HCT116 (cell line): ENCODE measurements around the gene RANBP10. TPM values are rescaled to one million over a fixed set of nuclear protein-coding genes. Genes with fewer than 3 reads are reported as not detected.

Experiments
- ATAC-seq: fragments of 200-7000 bp; cut with Tn5 transposase; 2 replicates; pipeline ENCODE4 v1.9.1; 2020; ENCODE audit warnings: mild to moderate bottlenecking, moderate library complexity
- BruUV-seq: library from RNA; stranded (reverse); fragments of 400-500 nt; replicated peaks from 2 replicates; lab custom pipeline; 2021; lab: Mats Ljungman, UMichigan
- CTCF ChIA-PET: fragments of 300-600 bp; sonication (Branson Sonifier 250); formaldehyde crosslinking; loops from one replicate; lab custom pipeline; 2021; ENCODE audit warnings: antibody characterized with exemption; lab: Charles Lee
- POLR2A ChIA-PET: fragments of 300-600, 350-600 bp; sonication (Branson Sonifier 250); formaldehyde crosslinking; loops from one replicate; lab custom pipeline; 2021; ENCODE audit warnings: antibody characterized with exemption; lab: Charles Lee
- RAD21 ChIA-PET, 2 experiments: fragments of 300-600 bp; sonication (Branson Sonifier 250); formaldehyde crosslinking; loops; one replicate each; lab custom pipeline; 2023; ENCODE audit warnings: low total read pairs in 2 of 2; ENCODE audit not compliant: uncharacterized antibody in 2 of 2, unreplicated experiment in 2 of 2, low non-redundant PET in 1 of 2; lab: Charles Lee
- DNase-seq: peaks from one replicate; pipeline ENCODE4 v3.0.0-alpha.2; 2010; ENCODE audit warnings: low read depth, low spot score
- H2AFZ ChIP-seq: fragments of 200-600 bp; shearing (Covaris generic), sonication (generic); 2 replicates; pipeline ENCODE4 v1.6.1; 2017; ENCODE audit warnings: low read depth, mixed run types, mixed read lengths, antibody characterized with exemption, low read length; ENCODE audit not compliant: poor library complexity, severe bottlenecking
- H3K27ac ChIP-seq: 2 replicates; pipeline ENCODE4 v1.5.1; 2012; ENCODE audit warnings: low read depth, low read length
- H3K27me3 ChIP-seq: fragments of 200-600 bp; sonication (generic); 2 replicates; pipeline ENCODE4 v1.6.1; 2016; ENCODE audit warnings: mixed run types, low read length, mixed read lengths; ENCODE audit not compliant: insufficient read depth
- H3K36me3 ChIP-seq, 2 experiments: fragments of 200-500 bp in 1 of 2; fragments of 200-600 bp in 1 of 2; sonication (Bioruptor generic) in 1 of 2; sonication (generic) in 1 of 2; 2 replicates each; pipeline versions ENCODE4 v1.5.1 to v1.6.1; 2014 to 2016; ENCODE audit warnings: low read length in 2 of 2, inconsistent platforms in 1 of 2, mixed read lengths in 1 of 2, mixed run types in 1 of 2; ENCODE audit not compliant: insufficient read depth in 2 of 2, control insufficient read depth in 1 of 2
- H3K4me1 ChIP-seq, 2 experiments: fragments of 200-600 bp in 1 of 2; sonication (generic) in 1 of 2; 2 replicates each; pipeline versions ENCODE4 v1.5.1 to v1.6.1; 2012 to 2017; ENCODE audit warnings: low read length in 2 of 2, inconsistent platforms in 1 of 2, mild to moderate bottlenecking in 1 of 2, mixed read lengths in 1 of 2, mixed run types in 1 of 2, moderate library complexity in 1 of 2; ENCODE audit not compliant: insufficient read depth in 2 of 2, control insufficient read depth in 1 of 2
- H3K4me2 ChIP-seq: fragments of 200-600 bp; sonication (generic); 2 replicates; pipeline ENCODE4 v1.6.1; 2017; ENCODE audit warnings: mixed run types, low read length, mixed read lengths
- H3K4me3 ChIP-seq, 2 experiments: fragments of 200-600 bp in 1 of 2; sonication (generic) in 1 of 2; replicated peaks in 1 of 2; 2 replicates each; pipeline ENCODE4 v1.5.1; 2011 to 2016; ENCODE audit warnings: low read length in 2 of 2, control low read depth in 1 of 2, low read depth in 1 of 2, mild to moderate bottlenecking in 1 of 2, mixed read lengths in 1 of 2, mixed run types in 1 of 2
- H3K79me2 ChIP-seq: fragments of 200-600 bp; sonication (generic); 2 replicates; pipeline ENCODE4 v1.6.1; 2017; ENCODE audit warnings: mild to moderate bottlenecking, mixed run types, low read length, moderate library complexity, mixed read lengths; ENCODE audit not compliant: insufficient read depth
- H3K9ac ChIP-seq: fragments of 200-600 bp; sonication (generic); 2 replicates; pipeline ENCODE4 v1.6.1; 2016; ENCODE audit warnings: low read length, mixed read lengths
- H3K9me2 ChIP-seq: fragments of 200-600 bp; sonication (generic), shearing (Covaris generic); 2 replicates; pipeline ENCODE4 v1.6.1; 2017; ENCODE audit warnings: mixed run types, mild to moderate bottlenecking, moderate library complexity; ENCODE audit not compliant: insufficient read depth
- H3K9me3 ChIP-seq, 2 experiments: fragments of 200-500 bp in 1 of 2; fragments of 200-600 bp in 1 of 2; sonication (Bioruptor generic) in 1 of 2; sonication (generic) in 1 of 2; 2 replicates each; pipeline ENCODE4 v1.6.1; 2014 to 2017; ENCODE audit warnings: low read length in 2 of 2, mixed read lengths in 2 of 2, inconsistent platforms in 1 of 2, low read depth in 1 of 2, mild to moderate bottlenecking in 1 of 2, mixed run types in 1 of 2, moderate library complexity in 1 of 2; ENCODE audit not compliant: control insufficient read depth in 1 of 2, insufficient read depth in 1 of 2
- H4K20me1 ChIP-seq: fragments of 200-600 bp; sonication (generic), shearing (Covaris generic); 2 replicates; pipeline ENCODE4 v1.6.1; 2017; ENCODE audit warnings: mixed run types, mild to moderate bottlenecking, moderate library complexity; ENCODE audit not compliant: insufficient read depth
- CBX3 ChIP-seq: IDR thresholded peaks from 2 replicates; pipeline ENCODE4 v1.6.1; 2012; ENCODE audit warnings: low read depth
- CEBPB ChIP-seq: IDR thresholded peaks from 2 replicates; pipeline ENCODE4 v1.6.1; 2012; ENCODE audit warnings: low read depth
- EZH2 ChIP-seq: fragments of 200-600 bp; sonication (generic); IDR thresholded peaks from 2 replicates; pipeline ENCODE4 v1.6.1; 2017; ENCODE audit warnings: antibody characterized with exemption, mixed run types
- EZH2phosphoT487 ChIP-seq: fragments of 200-600 bp; IDR thresholded peaks from 2 replicates; pipeline ENCODE4 v1.6.1; 2018; ENCODE audit warnings: antibody characterized with exemption, borderline replicate concordance
- FOSL1 ChIP-seq: IDR thresholded peaks from 2 replicates; pipeline ENCODE4 v1.6.1; 2012; ENCODE audit warnings: low read depth
- SRF ChIP-seq: IDR thresholded peaks from 2 replicates; pipeline ENCODE4 v1.6.1; 2012; ENCODE audit warnings: low read depth
- YY1 ChIP-seq: IDR thresholded peaks from 2 replicates; pipeline ENCODE4 v1.6.1; 2011; ENCODE audit warnings: low read length, low read depth, moderate library complexity, mild to moderate bottlenecking; ENCODE audit not compliant: insufficient replicate concordance; ENCODE audit errors: extremely low read depth
- ZFX ChIP-seq: fragments of 450-650 bp; IDR thresholded peaks from 2 replicates; pipeline ENCODE4 v1.6.1; 2017
- ZNF274 ChIP-seq: fragments of 200-500 bp; sonication (Bioruptor generic); IDR thresholded peaks from 2 replicates; pipeline ENCODE4 v1.6.1; 2014; ENCODE audit warnings: mild to moderate bottlenecking, low read depth, low read length, inconsistent platforms
- intact Hi-C: fragments of 100-400 bp; cut with micrococcal nuclease; formaldehyde crosslinking; loops from 2 replicates; pipeline ENCODE4 v1.10.0; 2022
- total RNA-seq: library from RNA; stranded (reverse); gene quantifications from one replicate; pipeline ENCODE4 v1.2.1, GENCODE V29; 2021; ENCODE audit not compliant: unreplicated experiment
- TF ChIP-seq, protein P1 (sequence below): IDR thresholded peaks from 2 replicates; pipeline ENCODE4 v1.6.1; 2012; ENCODE audit warnings: low read depth

The RANBP10 gene
- total RNA-seq, 1 experiment from 2014 or later = 16.9 TPM

DNA sequence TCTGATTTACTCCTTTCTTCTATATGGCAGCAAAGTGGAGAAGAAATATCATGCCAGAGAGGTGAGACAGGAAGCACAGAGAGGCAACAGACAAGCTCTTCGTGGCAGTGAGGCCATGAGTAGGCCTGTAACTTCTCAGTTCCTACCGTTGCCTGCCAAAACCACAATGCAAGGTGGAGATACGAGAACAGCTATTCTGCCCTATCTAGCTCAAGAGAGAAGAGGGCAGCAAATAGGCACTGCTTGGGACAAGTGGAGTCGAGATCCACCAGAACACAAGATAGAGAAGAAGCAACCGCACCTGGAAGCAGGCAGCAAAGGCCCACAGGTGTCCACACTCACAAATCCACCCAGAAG lies 24.8 kb downstream of the RANBP10 start:
- intact Hi-C loops = no loop called here
- Histone ChIP-seq H2AFZ (no peak overlapping the region), H3K36me3 (no peaks in the 10 kb centered on the region), H3K4me3 (no peak overlapping the region), H4K20me1 (no peaks in the 10 kb centered on the region), H3K27ac (no peak overlapping the region), H3K9me3 (no peaks in the 10 kb centered on the region), H3K9ac (no peak overlapping the region), H3K4me1 (peaks cover 0 to 7% of the 10 kb centered on the region in 2 experiments; a peak in 1 of 4 replicates), H3K9me2 (no peaks in the 10 kb centered on the region), H3K79me2 (peaks cover 18% of the 10 kb centered on the region), H3K27me3 (no peaks in the 10 kb centered on the region), H3K4me2 (no peak overlapping the region)
- DNase-seq = no peak
- ChIA-PET POLR2A (interaction anchor here (2.6 kb wide), 1 partner anchor 25 kb away, joined by 5 read pairs; the partner anchor contains the start of genes RANBP10 and TSNAXIP1), RAD21 (no interaction called here), CTCF (no interaction called here)
- no peak for ATAC-seq
- BruUV-seq = no TSS peak
- TF ChIP-seq, protein P1, sequence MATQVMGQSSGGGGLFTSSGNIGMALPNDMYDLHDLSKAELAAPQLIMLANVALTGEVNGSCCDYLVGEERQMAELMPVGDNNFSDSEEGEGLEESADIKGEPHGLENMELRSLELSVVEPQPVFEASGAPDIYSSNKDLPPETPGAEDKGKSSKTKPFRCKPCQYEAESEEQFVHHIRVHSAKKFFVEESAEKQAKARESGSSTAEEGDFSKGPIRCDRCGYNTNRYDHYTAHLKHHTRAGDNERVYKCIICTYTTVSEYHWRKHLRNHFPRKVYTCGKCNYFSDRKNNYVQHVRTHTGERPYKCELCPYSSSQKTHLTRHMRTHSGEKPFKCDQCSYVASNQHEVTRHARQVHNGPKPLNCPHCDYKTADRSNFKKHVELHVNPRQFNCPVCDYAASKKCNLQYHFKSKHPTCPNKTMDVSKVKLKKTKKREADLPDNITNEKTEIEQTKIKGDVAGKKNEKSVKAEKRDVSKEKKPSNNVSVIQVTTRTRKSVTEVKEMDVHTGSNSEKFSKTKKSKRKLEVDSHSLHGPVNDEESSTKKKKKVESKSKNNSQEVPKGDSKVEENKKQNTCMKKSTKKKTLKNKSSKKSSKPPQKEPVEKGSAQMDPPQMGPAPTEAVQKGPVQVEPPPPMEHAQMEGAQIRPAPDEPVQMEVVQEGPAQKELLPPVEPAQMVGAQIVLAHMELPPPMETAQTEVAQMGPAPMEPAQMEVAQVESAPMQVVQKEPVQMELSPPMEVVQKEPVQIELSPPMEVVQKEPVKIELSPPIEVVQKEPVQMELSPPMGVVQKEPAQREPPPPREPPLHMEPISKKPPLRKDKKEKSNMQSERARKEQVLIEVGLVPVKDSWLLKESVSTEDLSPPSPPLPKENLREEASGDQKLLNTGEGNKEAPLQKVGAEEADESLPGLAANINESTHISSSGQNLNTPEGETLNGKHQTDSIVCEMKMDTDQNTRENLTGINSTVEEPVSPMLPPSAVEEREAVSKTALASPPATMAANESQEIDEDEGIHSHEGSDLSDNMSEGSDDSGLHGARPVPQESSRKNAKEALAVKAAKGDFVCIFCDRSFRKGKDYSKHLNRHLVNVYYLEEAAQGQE = no peak

DNA sequence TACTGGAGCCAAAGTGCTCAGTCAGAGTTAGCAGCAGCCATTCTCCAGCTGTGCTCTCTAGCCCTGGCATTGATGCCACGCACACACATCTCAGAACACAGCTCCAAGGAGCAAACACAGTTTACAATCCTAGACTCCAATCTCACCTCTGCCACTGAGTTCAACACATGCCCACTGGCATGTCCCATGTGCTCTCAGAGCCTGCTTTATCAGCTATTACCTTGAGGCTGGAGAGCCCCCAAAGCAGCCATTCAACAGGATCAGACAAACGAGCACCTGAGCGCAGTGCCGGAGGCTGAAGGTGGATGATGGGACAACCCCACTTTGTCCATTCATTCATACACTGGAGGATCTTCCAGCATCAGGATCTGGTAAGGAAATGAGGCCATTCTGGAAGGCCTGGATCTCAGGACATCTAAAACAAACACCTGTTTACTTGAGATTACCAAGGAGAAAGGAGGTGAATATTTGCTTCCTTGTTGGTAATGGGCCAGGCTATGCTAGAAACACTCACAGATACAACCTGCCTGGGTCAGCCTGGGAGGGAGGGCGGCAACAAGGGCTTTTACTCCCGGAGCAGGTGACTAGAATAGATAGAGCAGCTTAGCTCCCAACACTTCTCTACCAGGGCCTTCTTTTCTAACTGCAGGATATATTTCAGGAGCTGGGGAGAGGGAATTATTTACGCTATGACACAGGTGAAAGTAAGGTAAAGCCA lies 25.4 kb downstream of the RANBP10 start:
- CTCF ChIA-PET = interaction anchor here (0.7 kb wide), 1 partner anchor 36 kb away, joined by 3 read pairs; no protein-coding TSS in a partner anchor
- TF ChIP-seq ZNF274 = no peak
- TF ChIP-seq EZH2 = no peak
- TF ChIP-seq CBX3 = no peak
- no peak for TF ChIP-seq CEBPB
- TF ChIP-seq ZFX = no peak
- TF ChIP-seq, protein P1 = no peak
- no peak for TF ChIP-seq FOSL1
- no peak for TF ChIP-seq EZH2phosphoT487
- no peak for TF ChIP-seq SRF
- TF ChIP-seq YY1 = no peak

More for the DNA sequence above, 25.4 kb downstream of the RANBP10 start:
- Histone ChIP-seq H3K9me3 (no peaks in the 10 kb centered on the region), H3K27me3 (no peaks in the 10 kb centered on the region), H3K4me3 (no peak overlapping the region), H3K36me3 (no peaks in the 10 kb centered on the region), H4K20me1 (no peaks in the 10 kb centered on the region), H3K4me1 (peaks cover 0 to 7% of the 10 kb centered on the region in 2 experiments; a peak in 1 of 4 replicates), H2AFZ (no peak overlapping the region), H3K4me2 (no peak overlapping the region), H3K9ac (no peak overlapping the region), H3K27ac (no peak overlapping the region), H3K79me2 (peaks cover 18% of the 10 kb centered on the region), H3K9me2 (no peaks in the 10 kb centered on the region)
- no TSS peak for BruUV-seq
- RAD21 ChIA-PET = no interaction called here
- intact Hi-C loops = no loop called here
- no peak for ATAC-seq
- POLR2A ChIA-PET = interaction anchor here (2.6 kb wide), 1 partner anchor 25 kb away, joined by 5 read pairs; the partner anchor contains the start of genes RANBP10 and TSNAXIP1
- no peak for DNase-seq
